Ishikawa (cell line): ENCODE results near the gene TCF21.

ENCODE experiments used
- CREB1 ChIP-seq: IDR thresholded peaks from 2 replicates; pipeline ENCODE4 v1.6.1; 2012; ENCODE audit warnings: low read depth
- EGR1 ChIP-seq: IDR thresholded peaks from 2 replicates; pipeline ENCODE4 v1.6.1; 2012
- EP300 ChIP-seq: IDR thresholded peaks from 2 replicates; pipeline ENCODE4 v1.6.1; 2012; ENCODE audit warnings: borderline replicate concordance
- TCF12 ChIP-seq: IDR thresholded peaks from 2 replicates; pipeline ENCODE4 v1.6.1; 2012; ENCODE audit warnings: low read depth
- TEAD4 ChIP-seq: IDR thresholded peaks from 2 replicates; pipeline ENCODE4 v1.6.1; 2012
- YY1 ChIP-seq: IDR thresholded peaks from 2 replicates; pipeline ENCODE4 v1.6.1; 2012; ENCODE audit warnings: low read depth
- TF ChIP-seq, protein P1 (sequence below): IDR thresholded peaks from 2 replicates; pipeline ENCODE4 v1.6.1; 2012

- no peak for TF ChIP-seq EGR1
- TF ChIP-seq YY1: no peak
- TF ChIP-seq TEAD4: no peak
- TF ChIP-seq CREB1: no peak
- TF ChIP-seq EP300: no peak
- TF ChIP-seq TCF12: no peak
- TF ChIP-seq, protein P1, sequence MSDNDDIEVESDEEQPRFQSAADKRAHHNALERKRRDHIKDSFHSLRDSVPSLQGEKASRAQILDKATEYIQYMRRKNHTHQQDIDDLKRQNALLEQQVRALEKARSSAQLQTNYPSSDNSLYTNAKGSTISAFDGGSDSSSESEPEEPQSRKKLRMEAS: no peak
Observed at GRCh38 chr6:133865680-133866079, 23.2 kb upstream of the TCF21 start.
